HepG2 (cell line): ENCODE results near the gene RLN2. TPM values are rescaled to one million over a fixed set of nuclear protein-coding genes. Genes with fewer than 3 reads are reported as not detected.

ENCODE experiments used
- ATAC-seq: fragments of 200-7000 bp; cut with Tn5 transposase; 3 replicates; pipeline ENCODE4 v1.9.1; 2020; ENCODE audit warnings: mild to moderate bottlenecking, moderate library complexity
- BruUV-seq: library from RNA; stranded (reverse); fragments of 400-500 nt; replicated peaks from 2 replicates; lab custom pipeline; 2021; lab: Mats Ljungman, UMichigan
- CTCF ChIA-PET: fragments of 300-600 bp; formaldehyde crosslinking; extraction: SDS; loops from one replicate; lab custom pipeline; 2021; ENCODE audit warnings: low total read pairs, inconsistent platforms, low intra/inter-chr PET ratio; lab: Yijun Ruan, JAX
- POLR2A ChIA-PET: fragments of 350-600 bp; sonication (Branson Sonifier 250); formaldehyde crosslinking; loops from one replicate; lab custom pipeline; 2020; ENCODE audit warnings: antibody characterized with exemption, inconsistent platforms; lab: Yijun Ruan, JAX
- DNase-seq: peaks from one replicate; pipeline ENCODE4 v3.0.0-alpha.2; 2015; ENCODE audit warnings: low spot score
- FAIRE-seq: peaks from 3 replicates; lab custom pipeline; 2011; peaks lifted over from hg19 to GRCh38; lab: Jason Lieb, UNC
- H2AFZ ChIP-seq: one replicate; pipeline ENCODE4 v1.6.1; 2011; ENCODE audit warnings: low read length, inconsistent platforms
- H3K27ac ChIP-seq: fragments of 300-600 bp; 3 replicates; pipeline ENCODE4 v1.8.0; 2011; ENCODE audit warnings: mixed run types, mild to moderate bottlenecking, mixed read lengths, low read length, inconsistent platforms; ENCODE audit not compliant: insufficient read depth; ENCODE audit errors: extremely low read length
- H3K27me3 ChIP-seq, 2 experiments: fragments of 200-600 bp in 1 of 2; 2 replicates in 1 of 2; 3 replicates in 1 of 2; pipeline versions ENCODE4 v1.6.0 to v1.8.0; 2011; ENCODE audit warnings: low read length in 2 of 2, mild to moderate bottlenecking in 2 of 2, moderate library complexity in 2 of 2, inconsistent platforms in 1 of 2; ENCODE audit not compliant: insufficient read depth in 2 of 2, control insufficient read depth in 1 of 2
- H3K36me3 ChIP-seq, 2 experiments: fragments of 200-600 bp in 1 of 2; replicated peaks in 1 of 2; 2 replicates in 1 of 2; 3 replicates in 1 of 2; pipeline versions ENCODE4 v1.5.1 to v1.8.0; 2011; ENCODE audit warnings: low read length in 2 of 2, inconsistent platforms in 1 of 2; ENCODE audit not compliant: insufficient read depth in 2 of 2, control insufficient read depth in 1 of 2
- H3K4me1 ChIP-seq: 2 replicates; pipeline ENCODE4 v1.5.1; 2012; ENCODE audit warnings: low read length, inconsistent platforms; ENCODE audit not compliant: insufficient read depth
- H3K4me2 ChIP-seq: 2 replicates; pipeline ENCODE4 v1.6.0; 2011; ENCODE audit warnings: low read depth, low read length, inconsistent platforms
- H3K4me3 ChIP-seq, 3 experiments: fragments of 200-600 bp in 1 of 3; sonication (generic), shearing (Covaris generic) in 1 of 3; replicated peaks in 1 of 3; 2 replicates each; pipeline ENCODE4 v1.5.1; 2011 to 2016; ENCODE audit warnings: low read length in 3 of 3, inconsistent platforms in 2 of 3, low read depth in 2 of 3, mild to moderate bottlenecking in 2 of 3, control low read depth in 1 of 3, mixed read lengths in 1 of 3; ENCODE audit not compliant: insufficient read depth in 1 of 3
- H3K79me2 ChIP-seq: one replicate; pipeline ENCODE4 v1.6.1; 2011; ENCODE audit warnings: low read length, inconsistent platforms; ENCODE audit not compliant: insufficient read depth
- H3K9ac ChIP-seq: 2 replicates; pipeline ENCODE4 v1.6.0; 2011; ENCODE audit warnings: mild to moderate bottlenecking, low read depth, low read length, inconsistent platforms; ENCODE audit not compliant: insufficient read depth
- H3K9me3 ChIP-seq: 2 replicates; pipeline ENCODE4 v1.5.1; 2012; ENCODE audit warnings: mild to moderate bottlenecking, low read length
- H4K20me1 ChIP-seq: 2 replicates; pipeline ENCODE4 v1.6.0; 2011; ENCODE audit warnings: inconsistent platforms, mild to moderate bottlenecking, low read length, moderate library complexity; ENCODE audit not compliant: insufficient read depth
- GABPA ChIP-seq, 2 experiments: IDR thresholded peaks; 2 replicates each; pipeline ENCODE4 v1.6.1; 2011 to 2016; ENCODE audit warnings: low read depth in 2 of 2, low read length in 1 of 2, missing biosample characterization in 1 of 2, missing genetic modification characterization in 1 of 2
- NFKB2 ChIP-seq: sonication (generic); formaldehyde crosslinking; IDR thresholded peaks from 2 replicates; pipeline ENCODE4 v1.4.0; 2020; ENCODE audit warnings: missing genetic modification reagents, borderline replicate concordance
- POLR2G ChIP-seq: fragments of 200-400 bp; formaldehyde crosslinking; IDR thresholded peaks from 2 replicates; pipeline ENCODE4 v1.6.1; 2018; ENCODE audit warnings: mild to moderate bottlenecking, low read depth, low read length, moderate library complexity
- PTBP1 ChIP-seq: fragments of 200-400 bp; formaldehyde crosslinking; IDR thresholded peaks from 2 replicates; pipeline ENCODE4 v1.6.1; 2018; ENCODE audit warnings: low read length, low read depth; ENCODE audit not compliant: poor library complexity, severe bottlenecking
- RORA ChIP-seq: sonication (generic); formaldehyde crosslinking; IDR thresholded peaks from 2 replicates; pipeline ENCODE4 v1.5.0; 2020; ENCODE audit warnings: mild to moderate bottlenecking, missing genetic modification reagents, moderate library complexity
- ZMYM4 ChIP-seq: sonication (generic); formaldehyde crosslinking; IDR thresholded peaks from 2 replicates; pipeline ENCODE4 v1.8.1; 2023; ENCODE audit warnings: mild to moderate bottlenecking, missing genetic modification reagents
- ZNF776 ChIP-seq: sonication (generic); formaldehyde crosslinking; IDR thresholded peaks from 2 replicates; pipeline ENCODE4 v1.4.0; 2020; ENCODE audit warnings: mild to moderate bottlenecking, missing genetic modification reagents
- WGBS: methylation state at CpG from one replicate; pipeline ENCODE4 v1.1.6; 2017; ENCODE audit warnings: low lambda C conversion rate; 5-methylcytosine and 5-hydroxymethylcytosine counted together
- in situ Hi-C: cut with HindIII; loops from 2 replicates; pipeline ENCODE4 v1.10.0; 2017; ENCODE audit warnings: low pct_unique_long_range_greater_than_20kb; ENCODE audit not compliant: extremely low pct_ligation_motif_present
- intact Hi-C: fragments of 100-400 bp; cut with micrococcal nuclease; formaldehyde crosslinking; loops from one replicate; pipeline ENCODE4 v1.10.0; 2022; ENCODE audit not compliant: unreplicated experiment
- polyA plus RNA-seq, 8 experiments: library from polyadenylated mRNA; depleted of rRNA in 3 of 8; stranded (reverse) in 7 of 8; unstranded in 1 of 8; fragments of >200 nt; fragmentation: Illumina TruSeq in 4 of 8; extraction: Trizol in 4 of 8; gene quantifications; 2 replicates each; pipeline versions ENCODE4 v1.2.1 to v1.2.3, GENCODE V29; 2011 to 2016; ENCODE audit warnings: low read depth in 4 of 8, missing spikeins in 1 of 8, mixed read lengths in 1 of 8; ENCODE audit not compliant: insufficient read depth in 1 of 8
- total RNA-seq, 5 experiments: library from RNA; depleted of rRNA; stranded (reverse); fragments of >200 nt; fragmentation: Illumina TruSeq; extraction: Trizol; gene quantifications; 2 replicates each; pipeline ENCODE4 v1.2.3, GENCODE V29; 2016; ENCODE audit warnings: low read depth in 1 of 5
- TF ChIP-seq, protein P1 (sequence below): sonication (generic); formaldehyde crosslinking; IDR thresholded peaks from 2 replicates; pipeline ENCODE4 v1.5.0; 2020; ENCODE audit warnings: mild to moderate bottlenecking, missing genetic modification reagents, borderline replicate concordance
- TF ChIP-seq, protein P2 (sequence below): sonication (generic); formaldehyde crosslinking; IDR thresholded peaks from 2 replicates; pipeline ENCODE4 v1.8.1; 2023; ENCODE audit warnings: mild to moderate bottlenecking, moderate library complexity, missing genetic modification reagents
- TF ChIP-seq, protein P3 (sequence below): sonication (generic); formaldehyde crosslinking; IDR thresholded peaks from 2 replicates; pipeline ENCODE4 v1.8.1; 2023; ENCODE audit warnings: missing genetic modification reagents, inconsistent platforms, borderline replicate concordance
- TF ChIP-seq, protein P4 (sequence below): sonication (generic); formaldehyde crosslinking; IDR thresholded peaks from 2 replicates; pipeline ENCODE4 v1.5.0; 2020; ENCODE audit warnings: missing genetic modification reagents
- TF ChIP-seq, protein P5 (sequence below): sonication (generic); IDR thresholded peaks from 2 replicates; pipeline ENCODE4 v1.6.1; 2016; ENCODE audit warnings: low read depth, borderline replicate concordance

Gene RLN2
- total and polyA plus RNA-seq, 2 of the 13 experiments (the other 11 are each of a cell fraction or from before 2014, with no cell fraction given), result not detected

DNA sequence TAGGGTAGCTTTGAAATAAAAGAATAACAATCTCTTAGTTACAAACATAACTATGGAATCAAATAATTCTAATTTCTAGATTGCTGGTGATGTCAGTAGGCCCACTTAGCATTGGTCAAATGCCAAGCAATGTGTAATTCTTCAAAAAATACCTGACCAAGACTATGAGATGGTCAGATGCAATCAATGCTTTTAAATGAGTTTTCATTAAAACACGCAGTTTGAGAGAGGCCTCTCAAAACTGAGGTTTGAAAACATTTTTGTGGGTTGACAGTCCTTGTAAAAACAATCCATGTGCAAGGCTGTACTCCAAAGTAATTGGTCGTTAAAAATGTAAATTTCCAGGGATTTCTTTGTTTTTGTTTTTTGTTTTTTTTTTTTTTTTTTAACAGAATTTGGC lies 1.2 kb upstream of the RLN2 start:
- CTCF ChIA-PET, result no interaction called here
- Histone ChIP-seq H3K79me2 (no peaks in the 10 kb centered on the region), H2AFZ (no peak overlapping the region), H3K36me3 (no peaks in the 10 kb centered on the region), H3K4me3 (no peak overlapping the region), H3K4me2 (no peak overlapping the region), H3K27ac (no peak overlapping the region), H4K20me1 (no peaks in the 10 kb centered on the region), H3K4me1 (no peaks in the 10 kb centered on the region), H3K9ac (no peak overlapping the region), H3K27me3 (peaks cover 0 to 14% of the 10 kb centered on the region in 2 experiments; a peak in 3 of 5 replicates), H3K9me3 (no peaks in the 10 kb centered on the region)
- BruUV-seq, result no TSS peak
- ATAC-seq (no peak), DNase-seq (no peak), FAIRE-seq (no peak)
- WGBS, result 7% methylated on average over 2 of the region's 2 CpGs
- intact Hi-C loops, result no loop called here
- POLR2A ChIA-PET, result no interaction called here
- in situ Hi-C loops, result no loop called here
- no peak for TF ChIP-seq POLR2G
- TF ChIP-seq, protein P1, sequence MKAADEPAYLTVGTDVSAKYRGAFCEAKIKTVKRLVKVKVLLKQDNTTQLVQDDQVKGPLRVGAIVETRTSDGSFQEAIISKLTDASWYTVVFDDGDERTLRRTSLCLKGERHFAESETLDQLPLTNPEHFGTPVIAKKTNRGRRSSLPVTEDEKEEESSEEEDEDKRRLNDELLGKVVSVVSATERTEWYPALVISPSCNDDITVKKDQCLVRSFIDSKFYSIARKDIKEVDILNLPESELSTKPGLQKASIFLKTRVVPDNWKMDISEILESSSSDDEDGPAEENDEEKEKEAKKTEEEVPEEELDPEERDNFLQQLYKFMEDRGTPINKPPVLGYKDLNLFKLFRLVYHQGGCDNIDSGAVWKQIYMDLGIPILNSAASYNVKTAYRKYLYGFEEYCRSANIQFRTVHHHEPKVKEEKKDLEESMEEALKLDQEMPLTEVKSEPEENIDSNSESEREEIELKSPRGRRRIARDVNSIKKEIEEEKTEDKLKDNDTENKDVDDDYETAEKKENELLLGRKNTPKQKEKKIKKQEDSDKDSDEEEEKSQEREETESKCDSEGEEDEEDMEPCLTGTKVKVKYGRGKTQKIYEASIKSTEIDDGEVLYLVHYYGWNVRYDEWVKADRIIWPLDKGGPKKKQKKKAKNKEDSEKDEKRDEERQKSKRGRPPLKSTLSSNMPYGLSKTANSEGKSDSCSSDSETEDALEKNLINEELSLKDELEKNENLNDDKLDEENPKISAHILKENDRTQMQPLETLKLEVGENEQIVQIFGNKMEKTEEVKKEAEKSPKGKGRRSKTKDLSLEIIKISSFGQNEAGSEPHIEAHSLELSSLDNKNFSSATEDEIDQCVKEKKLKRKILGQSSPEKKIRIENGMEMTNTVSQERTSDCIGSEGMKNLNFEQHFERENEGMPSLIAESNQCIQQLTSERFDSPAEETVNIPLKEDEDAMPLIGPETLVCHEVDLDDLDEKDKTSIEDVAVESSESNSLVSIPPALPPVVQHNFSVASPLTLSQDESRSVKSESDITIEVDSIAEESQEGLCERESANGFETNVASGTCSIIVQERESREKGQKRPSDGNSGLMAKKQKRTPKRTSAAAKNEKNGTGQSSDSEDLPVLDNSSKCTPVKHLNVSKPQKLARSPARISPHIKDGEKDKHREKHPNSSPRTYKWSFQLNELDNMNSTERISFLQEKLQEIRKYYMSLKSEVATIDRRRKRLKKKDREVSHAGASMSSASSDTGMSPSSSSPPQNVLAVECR (CRISPR knock-in tag), result no peak
- TF ChIP-seq, protein P2, sequence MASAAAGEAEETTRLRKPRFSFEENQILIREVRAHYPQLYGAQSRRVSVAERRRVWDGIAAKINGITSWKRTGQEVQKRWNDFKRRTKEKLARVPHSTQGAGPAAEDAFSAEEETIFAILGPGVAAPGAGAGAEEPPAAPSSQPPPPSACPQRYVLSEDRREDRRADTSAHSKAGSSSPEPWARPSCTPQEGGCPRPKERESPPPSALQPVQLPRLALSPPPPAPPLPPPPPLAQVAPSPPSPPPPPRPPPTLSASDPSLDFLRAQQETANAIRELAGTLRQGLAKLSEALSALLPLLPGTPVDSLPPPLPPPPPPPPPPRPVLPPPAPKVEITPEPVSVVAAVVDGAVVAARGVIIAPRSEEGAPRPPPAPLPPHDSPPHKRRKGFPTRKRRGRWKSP (CRISPR knock-in tag), result no peak
- TF ChIP-seq ZMYM4 (CRISPR knock-in tag), result no peak
- no peak for TF ChIP-seq NFKB2 (CRISPR knock-in tag)
- TF ChIP-seq, protein P3, sequence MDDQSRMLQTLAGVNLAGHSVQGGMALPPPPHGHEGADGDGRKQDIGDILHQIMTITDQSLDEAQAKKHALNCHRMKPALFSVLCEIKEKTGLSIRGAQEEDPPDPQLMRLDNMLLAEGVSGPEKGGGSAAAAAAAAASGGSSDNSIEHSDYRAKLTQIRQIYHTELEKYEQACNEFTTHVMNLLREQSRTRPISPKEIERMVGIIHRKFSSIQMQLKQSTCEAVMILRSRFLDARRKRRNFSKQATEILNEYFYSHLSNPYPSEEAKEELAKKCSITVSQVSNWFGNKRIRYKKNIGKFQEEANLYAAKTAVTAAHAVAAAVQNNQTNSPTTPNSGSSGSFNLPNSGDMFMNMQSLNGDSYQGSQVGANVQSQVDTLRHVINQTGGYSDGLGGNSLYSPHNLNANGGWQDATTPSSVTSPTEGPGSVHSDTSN, result no peak
- no peak for TF ChIP-seq GABPA (IDR thresholded peaks at IDR 0.05; ENCODE audit: low read depth, low read length)
- TF ChIP-seq GABPA (CRISPR knock-in tag; IDR thresholded peaks at IDR 0.05; ENCODE audit: low read depth), result no peak
- TF ChIP-seq, protein P4, sequence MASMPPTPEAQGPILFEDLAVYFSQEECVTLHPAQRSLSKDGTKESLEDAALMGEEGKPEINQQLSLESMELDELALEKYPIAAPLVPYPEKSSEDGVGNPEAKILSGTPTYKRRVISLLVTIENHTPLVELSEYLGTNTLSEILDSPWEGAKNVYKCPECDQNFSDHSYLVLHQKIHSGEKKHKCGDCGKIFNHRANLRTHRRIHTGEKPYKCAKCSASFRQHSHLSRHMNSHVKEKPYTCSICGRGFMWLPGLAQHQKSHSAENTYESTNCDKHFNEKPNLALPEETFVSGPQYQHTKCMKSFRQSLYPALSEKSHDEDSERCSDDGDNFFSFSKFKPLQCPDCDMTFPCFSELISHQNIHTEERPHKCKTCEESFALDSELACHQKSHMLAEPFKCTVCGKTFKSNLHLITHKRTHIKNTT, result no peak
- no peak for TF ChIP-seq ZNF776 (CRISPR knock-in tag)
- TF ChIP-seq PTBP1, result no peak
- no peak for TF ChIP-seq RORA
- TF ChIP-seq, protein P5, sequence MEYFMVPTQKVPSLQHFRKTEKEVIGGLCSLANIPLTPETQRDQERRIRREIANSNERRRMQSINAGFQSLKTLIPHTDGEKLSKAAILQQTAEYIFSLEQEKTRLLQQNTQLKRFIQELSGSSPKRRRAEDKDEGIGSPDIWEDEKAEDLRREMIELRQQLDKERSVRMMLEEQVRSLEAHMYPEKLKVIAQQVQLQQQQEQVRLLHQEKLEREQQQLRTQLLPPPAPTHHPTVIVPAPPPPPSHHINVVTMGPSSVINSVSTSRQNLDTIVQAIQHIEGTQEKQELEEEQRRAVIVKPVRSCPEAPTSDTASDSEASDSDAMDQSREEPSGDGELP, result no peak
